Endothelial cell of umbilical vein (primary cell): ENCODE results near the gene DIP2B. TPM values are rescaled to one million over a fixed set of nuclear protein-coding genes. Genes with fewer than 3 reads are reported as not detected.

Experiments used
- BruUV-seq: library from RNA; stranded (reverse); fragments of 400-500 nt; replicated peaks from 2 replicates; lab custom pipeline; 2021; lab: Mats Ljungman, UMichigan
- CTCF ChIA-PET: fragments of 300-600, 350-600 bp; sonication (Branson Sonifier 250); formaldehyde crosslinking; loops from one replicate; lab custom pipeline; 2021; ENCODE audit warnings: antibody characterized with exemption, inconsistent platforms; lab: Charles Lee
- POLR2A ChIA-PET: fragments of 300-600, 350-600 bp; sonication (Branson Sonifier 250); formaldehyde crosslinking; loops from one replicate; lab custom pipeline; 2021; ENCODE audit warnings: antibody characterized with exemption, inconsistent platforms; lab: Charles Lee
- DNase-seq: peaks from one replicate; pipeline ENCODE4 v3.0.0-alpha.2; 2011; ENCODE audit warnings: low read depth, low spot score
- FAIRE-seq: peaks from 2 replicates; lab custom pipeline; 2011; peaks lifted over from hg19 to GRCh38; lab: Jason Lieb, UNC
- H2AFZ ChIP-seq: 2 replicates; pipeline ENCODE4 v1.6.0; 2012; ENCODE audit warnings: low read depth, low read length, control low read depth, inconsistent platforms
- H3K27ac ChIP-seq: 2 replicates; pipeline ENCODE4 v1.5.1; 2011; ENCODE audit warnings: low read depth, mild to moderate bottlenecking, control low read depth, low read length, moderate library complexity; ENCODE audit not compliant: insufficient read depth
- H3K27me3 ChIP-seq, 2 experiments: 2 replicates each; pipeline versions ENCODE4 v1.6.0 to v1.6.1; 2011; ENCODE audit warnings: low read length in 2 of 2, mixed read lengths in 1 of 2; ENCODE audit not compliant: control insufficient read depth in 2 of 2, insufficient read depth in 2 of 2
- H3K36me3 ChIP-seq, 2 experiments: 2 replicates in 1 of 2; 3 replicates in 1 of 2; pipeline ENCODE4 v1.5.1; 2011; ENCODE audit warnings: low read length in 2 of 2, mild to moderate bottlenecking in 1 of 2, moderate library complexity in 1 of 2; ENCODE audit not compliant: control insufficient read depth in 2 of 2, insufficient read depth in 2 of 2; ENCODE audit errors: extremely low read depth in 1 of 2
- H3K4me1 ChIP-seq: 3 replicates; pipeline ENCODE4 v1.5.1; 2011; ENCODE audit warnings: mild to moderate bottlenecking, low read length; ENCODE audit not compliant: control insufficient read depth, insufficient read depth; ENCODE audit errors: extremely low read depth
- H3K4me2 ChIP-seq: 2 replicates; pipeline ENCODE4 v1.6.1; 2011; ENCODE audit warnings: low read length, control low read depth, mixed read lengths; ENCODE audit not compliant: insufficient read depth
- H3K4me3 ChIP-seq, 3 experiments: fragments of 200-600 bp in 1 of 3; sonication (generic), shearing (Covaris generic) in 1 of 3; replicated peaks in 1 of 3; 2 replicates each; pipeline ENCODE4 v1.5.1; 2011 to 2016; ENCODE audit warnings: control low read depth in 3 of 3, low read length in 3 of 3, mild to moderate bottlenecking in 2 of 3, inconsistent platforms in 1 of 3, low read depth in 1 of 3, moderate library complexity in 1 of 3; ENCODE audit not compliant: insufficient read depth in 1 of 3
- H3K79me2 ChIP-seq: 2 replicates; pipeline ENCODE4 v1.6.0; 2012; ENCODE audit warnings: low read length, inconsistent platforms; ENCODE audit not compliant: control insufficient read depth, insufficient read depth
- H3K9ac ChIP-seq: replicated peaks from 2 replicates; pipeline ENCODE3; 2011; ENCODE audit warnings: low read length, control low read depth; ENCODE audit not compliant: insufficient read depth; ENCODE audit errors: extremely low read depth
- H3K9me1 ChIP-seq: replicated peaks from 3 replicates; pipeline ENCODE4 v1.6.0; 2011; ENCODE audit warnings: mild to moderate bottlenecking, low read length; ENCODE audit not compliant: control insufficient read depth, insufficient read depth; ENCODE audit errors: extremely low read depth
- H3K9me3 ChIP-seq: replicated peaks from 2 replicates; pipeline ENCODE4 v1.5.1; 2012; ENCODE audit warnings: low read length, inconsistent platforms; ENCODE audit not compliant: control insufficient read depth, insufficient read depth
- H4K20me1 ChIP-seq: replicated peaks from 2 replicates; pipeline ENCODE3; 2011; ENCODE audit warnings: mild to moderate bottlenecking, low read length; ENCODE audit not compliant: control insufficient read depth, insufficient read depth; ENCODE audit errors: extremely low read depth
- CTCF ChIP-seq, 2 donors: IDR thresholded peaks; 1 replicate in 1 of 2; 2 replicates in 1 of 2; pipeline ENCODE4 v1.5.1; 2011; ENCODE audit warnings: low read length in 2 of 2, mild to moderate bottlenecking in 2 of 2, moderate library complexity in 2 of 2, control low read depth in 1 of 2, inconsistent platforms in 1 of 2, low read depth in 1 of 2; ENCODE audit not compliant: insufficient read depth in 1 of 2; ENCODE audit errors: extremely low read depth in 1 of 2
- EZH2 ChIP-seq: IDR thresholded peaks from 2 replicates; pipeline ENCODE4 v1.6.1; 2012; ENCODE audit warnings: borderline replicate concordance, low read depth, mild to moderate bottlenecking, moderate library complexity, low read length, inconsistent platforms; ENCODE audit not compliant: severe bottlenecking
- FOS ChIP-seq: IDR thresholded peaks from 2 replicates; pipeline ENCODE4 v1.6.1; 2011; ENCODE audit warnings: mild to moderate bottlenecking, low read length, moderate library complexity, borderline replicate concordance; ENCODE audit not compliant: insufficient read depth
- GATA2 ChIP-seq: IDR thresholded peaks from 2 replicates; pipeline ENCODE4 v1.7.0; 2011; ENCODE audit warnings: low read depth, mild to moderate bottlenecking, moderate library complexity, mixed read lengths, low read length; ENCODE audit not compliant: insufficient read length, insufficient read depth
- JUN ChIP-seq: IDR thresholded peaks from 2 replicates; pipeline ENCODE4 v1.6.1; 2011; ENCODE audit warnings: borderline replicate concordance, low read depth; ENCODE audit not compliant: insufficient read length, insufficient read depth
- MYC ChIP-seq: IDR thresholded peaks from one replicate; pipeline ENCODE4 v1.6.1; 2011; ENCODE audit warnings: mild to moderate bottlenecking, low read depth, low read length
- POLR2A ChIP-seq: IDR thresholded peaks from 2 replicates; pipeline ENCODE4 v1.6.1; 2012; ENCODE audit warnings: low read depth, mild to moderate bottlenecking, control low read depth, low read length
- POLR2AphosphoS5 ChIP-seq: IDR thresholded peaks from 2 replicates; pipeline ENCODE4 v1.6.1; 2012; ENCODE audit warnings: low read depth, mild to moderate bottlenecking, control low read depth, low read length, moderate library complexity; ENCODE audit not compliant: insufficient read depth
- dilution Hi-C: fragments of 300-500 bp; cut with MboI; formaldehyde crosslinking; loops from one replicate; pipeline ENCODE4 v1.15.0; 2019; ENCODE audit warnings: low sequenced_read_pairs; ENCODE audit not compliant: extremely low pct_ligation_motif_present
- intact Hi-C: fragments of 100-400 bp; cut with micrococcal nuclease; formaldehyde crosslinking; loops from one replicate; pipeline ENCODE4 v1.10.0; 2022
- polyA plus RNA-seq, 4 experiments: library from polyadenylated mRNA; depleted of rRNA in 3 of 4; stranded (reverse) in 3 of 4; unstranded in 1 of 4; fragments of >200 nt; gene quantifications; 2 replicates each; pipeline versions ENCODE4 v1.2.1 to v1.2.3, GENCODE V29; 2011 to 2012; ENCODE audit warnings: missing spikeins in 1 of 4
- total RNA-seq: library from RNA; stranded (reverse); gene quantifications from 2 replicates; pipeline ENCODE4 v1.2.3, GENCODE V29; 2021
- TF ChIP-seq, protein P1 (sequence below): IDR thresholded peaks from 2 replicates; pipeline ENCODE4 v1.6.1; 2011; ENCODE audit not compliant: insufficient read depth, insufficient read length

Gene DIP2B
- total and polyA plus RNA-seq, 2 donors (not counting 3 experiments of a cell fraction or from before 2014, with no cell fraction given) = 14.5 to 28.0 TPM

- Histone ChIP-seq H3K27me3 (no peaks in the 10 kb centered on the region), H3K9ac (no peak overlapping the region), H3K27ac (no peak overlapping the region), H3K9me3 (no peaks in the 10 kb centered on the region), H3K4me1 (peaks cover 12% of the 10 kb centered on the region), H3K79me2 (peaks cover 4% of the 10 kb centered on the region), H3K36me3 (no peaks in the 10 kb centered on the region), H2AFZ (no peak overlapping the region), H3K9me1 (no peaks in the 10 kb centered on the region), H4K20me1 (no peaks in the 10 kb centered on the region), H3K4me2 (no peak overlapping the region), H3K4me3 (no peak overlapping the region)
- intact Hi-C loops = loop anchor here (5.0 kb wide), 2 partner anchors 42 to 562 kb away; no protein-coding TSS in a partner anchor
- TF ChIP-seq CTCF (IDR thresholded peaks at IDR 0.05; ENCODE audit: extremely low read depth in 1 of 2, insufficient read depth in 1 of 2, low read depth in 1 of 2, low read length in 2 of 2) (no peak), POLR2A (no peak), MYC (no peak), POLR2AphosphoS5 (no peak), GATA2 (no peak), JUN (no peak), FOS (no peak), EZH2 (no peak)
- TF ChIP-seq, protein P1, sequence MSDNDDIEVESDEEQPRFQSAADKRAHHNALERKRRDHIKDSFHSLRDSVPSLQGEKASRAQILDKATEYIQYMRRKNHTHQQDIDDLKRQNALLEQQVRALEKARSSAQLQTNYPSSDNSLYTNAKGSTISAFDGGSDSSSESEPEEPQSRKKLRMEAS = no peak
- BruUV-seq = no TSS peak
- no peak for FAIRE-seq
- dilution Hi-C loops = no loop called here
- ChIA-PET CTCF (interaction anchor here (0.6 to 8.0 kb wide), 4 partner anchors 16 to 140 kb away, joined by 3 to 261 read pairs (median 15); partner anchors contain the start of gene DIP2B), POLR2A (no interaction called here)
- DNase-seq = no peak
Observed at GRCh38 chr12:50639721-50640120, 134.9 kb downstream of the DIP2B start.
